Measurements from ENCODE around the gene UBR4.

The UBR4 gene

DNA sequence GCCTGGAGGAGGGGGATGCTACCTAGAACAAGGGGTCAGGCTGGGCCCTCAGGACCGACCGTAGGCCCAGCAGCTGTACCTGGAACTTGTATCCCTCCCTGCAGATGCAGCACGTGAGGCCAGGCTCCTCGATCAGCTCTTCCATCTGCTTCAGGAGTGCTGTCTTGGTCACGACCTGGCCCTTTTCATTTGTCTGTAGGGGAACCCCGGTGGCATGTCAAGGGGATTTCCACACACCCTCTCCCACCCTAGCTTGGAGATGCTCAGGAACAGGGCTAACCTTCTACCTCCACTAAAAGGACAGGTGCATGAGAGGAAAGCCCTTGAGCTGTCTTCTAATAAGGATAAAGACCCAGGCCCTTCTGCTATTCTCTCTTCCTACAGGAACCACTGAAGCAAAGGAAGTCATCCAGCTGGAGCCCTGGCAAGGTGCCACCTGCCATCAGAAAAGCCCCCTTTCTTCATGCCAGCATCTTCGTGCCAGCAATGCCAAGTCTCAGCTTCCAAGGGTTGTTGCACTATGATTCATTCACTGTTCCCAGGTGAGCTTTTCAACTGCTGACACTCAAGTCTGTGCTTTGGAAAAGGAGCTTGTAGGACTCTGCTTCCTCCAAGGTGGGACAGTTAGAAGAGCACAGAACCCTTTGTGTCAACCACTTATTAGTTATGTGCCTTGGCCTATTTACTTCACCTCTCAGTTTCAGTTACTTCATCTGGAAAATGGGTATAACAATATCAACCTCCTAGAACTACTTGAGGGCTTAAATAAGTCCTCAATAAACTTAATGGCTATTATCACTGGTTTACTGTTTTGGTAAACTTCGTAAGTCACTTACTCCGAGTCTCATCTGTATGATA is 122.1 kb downstream of the UBR4 start:
- DNase-seq, result no peak

DNA sequence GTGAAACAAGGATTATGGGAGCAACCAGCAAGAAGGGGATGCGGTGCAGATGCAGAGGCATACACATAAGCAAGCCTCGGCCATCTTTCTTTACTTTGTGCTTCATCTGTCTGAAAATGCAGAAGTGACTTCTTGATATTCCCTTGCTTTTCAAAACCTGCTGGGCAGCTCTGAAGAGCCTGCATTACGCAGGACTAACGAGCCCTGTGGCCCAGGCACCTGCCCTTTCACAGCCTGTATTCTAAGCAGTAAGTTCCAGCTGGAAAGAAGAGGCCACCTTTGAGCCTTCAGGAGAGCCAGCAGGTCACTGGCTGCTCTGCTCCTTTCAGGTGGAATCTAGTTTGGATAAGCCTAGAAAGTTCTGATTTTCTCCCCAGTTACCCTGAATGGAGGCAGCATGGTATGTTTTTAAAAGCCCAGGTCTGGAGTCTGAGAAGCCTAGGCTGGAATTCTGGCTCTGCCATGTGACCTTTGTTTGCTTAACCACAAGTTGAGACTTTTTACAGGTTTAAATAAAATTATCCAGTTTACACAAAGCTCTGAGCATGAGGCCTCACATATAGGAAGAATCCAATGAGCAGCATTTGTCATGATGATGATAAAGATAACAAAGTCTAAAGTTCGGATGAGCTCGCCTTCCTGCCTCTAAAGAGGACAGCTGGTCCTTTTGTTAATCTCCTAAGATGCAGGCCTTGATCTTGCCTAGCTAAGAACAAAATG is 122.9 kb downstream of the UBR4 start:
- DNase-seq, result no peak

DNA sequence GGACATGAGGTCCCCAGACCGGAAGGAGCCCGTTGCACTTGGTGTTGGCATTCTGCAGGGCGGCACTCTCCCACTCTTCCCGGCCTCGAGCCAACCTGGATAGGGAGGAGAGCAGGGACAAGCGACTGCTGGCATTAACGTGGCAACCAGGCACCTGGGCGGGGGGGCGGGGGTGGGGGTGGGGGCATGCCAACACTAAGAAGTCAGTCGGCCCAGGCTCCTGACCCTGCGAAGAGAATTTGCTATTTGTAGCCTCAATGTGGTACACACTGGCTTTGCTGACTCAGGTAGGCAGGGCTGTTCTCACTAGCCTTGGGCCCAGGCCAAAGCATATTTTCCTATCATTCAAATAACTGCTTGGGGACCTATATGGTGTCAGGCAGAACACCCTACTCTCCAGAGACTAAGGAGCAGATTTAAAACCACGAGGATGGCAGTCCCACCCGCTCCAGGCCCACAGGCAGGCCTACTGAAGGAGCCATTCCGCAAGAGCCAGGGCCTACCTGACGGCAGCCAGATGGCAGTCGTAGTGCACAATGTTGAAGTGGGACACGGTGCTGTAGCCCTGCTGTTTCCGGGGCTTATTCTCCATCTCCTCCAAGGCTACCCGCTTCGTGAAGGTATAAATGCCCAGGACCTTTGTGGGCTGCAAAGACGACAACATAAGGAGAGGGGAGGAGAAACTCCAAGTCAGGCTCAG is 123.7 kb downstream of the UBR4 start:
- DNase-seq, result no peak

DNA sequence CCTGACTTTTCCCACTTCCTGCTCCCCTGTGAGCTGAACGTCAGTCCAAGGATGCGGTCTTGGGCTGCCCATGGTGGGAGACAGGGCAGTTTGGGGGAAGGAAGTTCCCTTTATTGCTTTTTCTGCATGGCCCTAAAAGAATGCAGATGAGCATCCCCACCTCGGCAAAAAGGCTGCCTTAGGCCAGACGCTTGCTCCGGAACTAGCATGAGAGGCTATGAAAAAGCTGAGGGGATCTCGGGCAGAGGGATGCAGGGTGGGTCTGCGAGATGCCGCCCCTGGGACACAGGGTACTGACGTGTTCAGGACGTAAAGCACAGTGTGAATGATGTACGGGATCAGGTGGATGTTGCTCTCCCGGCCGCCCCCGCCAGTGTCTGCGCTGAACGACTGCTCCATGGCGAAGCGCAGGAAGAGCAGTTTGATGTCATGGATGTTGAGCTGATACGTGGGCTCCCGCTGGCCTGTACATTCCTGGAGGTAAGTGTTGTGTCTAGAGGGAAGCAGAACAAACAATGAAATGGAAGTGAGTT is 125.8 kb downstream of the UBR4 start:
- DNase-seq, result no peak

DNA sequence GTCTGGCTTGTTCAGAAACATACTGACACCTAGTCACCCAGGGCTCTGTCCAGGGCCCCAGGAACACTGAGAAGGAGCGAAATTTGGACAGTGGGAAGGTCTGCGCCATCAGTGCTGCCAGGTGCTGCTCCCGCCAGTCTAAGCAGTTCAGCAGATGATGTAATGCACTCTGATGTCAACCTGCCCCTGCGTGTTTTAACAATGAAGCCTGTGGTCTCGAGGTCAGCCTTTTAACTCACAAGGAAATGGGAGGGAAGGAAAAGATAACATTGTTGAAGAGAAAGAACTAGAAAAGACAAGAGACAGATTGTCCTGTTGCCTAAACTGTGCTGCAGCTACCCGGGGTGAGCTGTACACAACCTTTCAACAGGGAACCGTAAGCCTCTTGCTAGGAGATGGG is 127.0 kb downstream of the UBR4 start:
- no peak for DNase-seq

DNA sequence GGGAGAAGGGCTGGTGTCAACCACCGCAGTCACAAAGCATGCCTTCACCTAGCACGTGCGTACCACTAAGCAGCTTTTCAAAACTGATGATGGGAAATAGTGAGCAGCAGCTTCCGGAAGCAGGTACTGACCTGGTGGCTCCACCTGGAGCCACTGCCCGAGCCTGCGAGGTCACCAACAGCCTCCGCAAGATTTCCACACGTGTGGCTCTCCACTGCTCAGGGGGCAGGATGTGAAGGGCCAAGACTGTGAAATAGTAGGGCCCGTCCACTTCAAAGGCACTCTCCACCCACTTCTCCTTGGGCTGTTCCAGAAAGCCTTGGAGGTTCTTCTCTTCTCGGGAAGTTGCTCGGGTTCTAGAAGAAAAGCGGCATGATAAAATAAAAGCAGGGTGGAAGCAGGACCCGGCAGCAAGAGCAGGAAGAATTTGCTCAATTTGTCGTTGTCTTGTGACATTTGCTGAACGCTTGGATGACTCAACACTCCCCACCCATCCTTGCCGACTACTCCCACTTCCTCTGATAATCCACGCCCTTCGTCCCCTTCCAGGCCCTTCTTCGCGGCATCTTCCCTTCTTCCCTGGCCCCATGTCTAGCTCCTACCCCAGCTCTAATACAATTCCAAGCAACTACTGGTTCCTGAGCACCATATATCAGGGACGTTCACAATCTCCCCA is 128.7 kb downstream of the UBR4 start:
- DNase-seq, result no peak

DNA sequence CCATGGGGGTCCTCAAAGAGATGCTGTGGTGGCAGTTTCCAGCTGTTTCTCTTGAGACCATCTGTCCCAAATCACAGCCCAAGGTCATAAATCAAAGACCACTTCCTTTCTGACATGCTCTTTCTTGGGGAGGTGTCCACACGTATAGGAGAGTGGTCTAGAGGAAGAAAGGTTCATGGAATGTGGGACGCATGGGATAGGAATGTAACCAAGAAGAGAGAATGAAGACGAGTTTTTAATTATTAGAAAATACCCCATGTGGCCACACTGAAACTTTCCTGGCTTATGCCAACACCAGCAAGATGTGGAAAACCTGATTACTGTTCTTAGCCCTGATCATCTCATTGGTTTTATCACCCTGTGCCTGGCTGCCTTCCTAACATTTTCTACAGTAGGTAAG is 129.3 kb downstream of the UBR4 start:
- no peak for DNase-seq

DNA sequence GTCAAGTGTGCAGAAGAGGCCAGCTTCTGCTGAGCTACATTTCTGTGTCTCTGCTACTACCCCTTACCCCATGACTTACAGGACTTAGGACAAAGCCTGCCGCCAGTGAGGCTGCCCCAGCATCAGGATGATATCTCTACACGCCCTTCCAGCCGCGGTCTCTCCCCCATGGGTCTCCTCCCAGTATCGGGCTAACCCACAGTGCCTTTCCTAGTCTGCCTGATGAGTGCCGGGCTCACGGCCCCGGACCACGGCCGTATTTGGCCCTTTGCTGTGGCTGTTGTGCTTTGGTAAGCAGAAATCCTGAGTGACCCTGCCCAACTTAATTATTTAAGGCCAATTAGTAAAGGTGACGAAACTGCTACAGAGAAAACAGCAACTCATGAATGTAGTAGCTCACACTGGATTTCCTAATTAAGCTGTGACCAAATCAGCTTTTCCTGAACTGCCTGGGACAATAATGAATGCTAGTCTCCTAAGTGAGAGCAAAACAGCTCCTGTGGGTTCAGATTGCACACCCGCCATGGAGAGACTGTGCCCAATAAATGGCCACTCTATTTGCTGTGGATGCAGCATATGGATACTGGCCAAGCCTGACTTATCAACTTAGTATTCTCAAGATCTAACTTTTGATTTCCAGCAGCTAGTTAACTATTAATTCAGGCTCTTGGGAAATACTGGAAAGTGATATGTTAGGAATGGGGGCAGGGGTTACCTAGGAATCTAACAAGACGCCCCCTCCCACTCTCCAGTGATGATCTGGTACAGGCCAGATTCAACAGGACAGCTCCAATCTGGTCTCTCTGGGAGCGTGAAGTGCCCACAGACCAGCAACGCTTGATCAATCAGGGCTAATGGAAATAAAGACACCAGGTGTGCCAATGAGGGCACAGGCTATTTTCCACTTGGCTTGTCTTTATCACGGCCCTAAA is 130.3 kb downstream of the UBR4 start:
- no peak for DNase-seq

DNA sequence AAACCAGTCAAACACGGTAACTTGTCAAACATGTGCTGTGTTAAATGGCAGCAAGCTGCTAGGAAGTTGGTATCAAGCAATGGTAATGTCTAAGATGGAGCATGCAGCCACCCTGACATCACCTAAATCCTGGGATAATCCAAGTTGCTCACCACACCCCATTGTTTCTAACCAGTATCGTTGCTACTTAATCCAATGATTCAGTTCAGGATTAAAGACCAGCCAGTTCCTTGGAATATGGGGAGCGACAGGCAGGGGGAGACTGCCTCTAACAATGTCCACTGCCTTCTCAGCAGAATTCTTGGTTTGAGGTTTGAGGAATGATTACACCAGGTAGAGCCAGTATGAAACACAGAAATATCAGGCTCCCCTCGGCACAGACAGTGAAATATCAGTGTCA is 131.5 kb downstream of the UBR4 start:
- no peak for DNase-seq

DNA sequence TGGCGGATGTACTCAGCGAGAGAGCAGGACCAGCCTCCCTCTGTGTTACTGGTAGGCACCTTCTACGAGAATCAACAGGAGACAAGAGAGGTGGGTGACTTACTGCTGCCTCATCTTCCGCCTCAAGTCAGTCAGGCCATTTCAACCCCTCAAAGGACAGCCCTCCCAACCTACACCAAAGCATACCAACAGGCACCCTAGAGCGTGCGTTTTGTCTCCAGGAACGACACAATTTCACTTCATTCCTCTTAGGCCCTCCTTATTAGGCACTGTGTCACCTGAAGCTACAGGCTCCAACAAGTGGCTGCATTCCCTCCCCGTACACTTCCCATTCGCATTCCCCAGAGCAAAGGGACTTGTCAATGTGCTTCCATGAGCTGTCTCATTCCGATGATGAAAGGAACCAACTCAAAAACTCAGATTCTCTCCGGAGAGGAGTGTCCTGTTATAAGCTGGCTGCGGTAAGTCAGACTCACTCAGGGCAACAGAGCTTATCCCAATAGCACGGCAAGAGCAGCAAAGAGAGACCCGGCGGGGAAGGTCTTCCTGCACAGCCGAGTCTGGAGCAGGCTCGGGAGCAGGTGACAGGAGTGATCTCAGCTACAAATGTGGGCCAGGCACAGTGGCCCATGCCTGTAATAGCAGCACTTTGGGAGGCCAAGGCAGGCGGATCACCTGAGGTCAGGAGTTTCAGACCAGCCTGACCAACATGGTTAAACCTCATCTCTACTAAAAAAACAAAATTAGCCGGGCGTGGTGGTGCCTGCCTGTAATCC is 133.0 kb downstream of the UBR4 start:
- DNase-seq, result no peak

DNA sequence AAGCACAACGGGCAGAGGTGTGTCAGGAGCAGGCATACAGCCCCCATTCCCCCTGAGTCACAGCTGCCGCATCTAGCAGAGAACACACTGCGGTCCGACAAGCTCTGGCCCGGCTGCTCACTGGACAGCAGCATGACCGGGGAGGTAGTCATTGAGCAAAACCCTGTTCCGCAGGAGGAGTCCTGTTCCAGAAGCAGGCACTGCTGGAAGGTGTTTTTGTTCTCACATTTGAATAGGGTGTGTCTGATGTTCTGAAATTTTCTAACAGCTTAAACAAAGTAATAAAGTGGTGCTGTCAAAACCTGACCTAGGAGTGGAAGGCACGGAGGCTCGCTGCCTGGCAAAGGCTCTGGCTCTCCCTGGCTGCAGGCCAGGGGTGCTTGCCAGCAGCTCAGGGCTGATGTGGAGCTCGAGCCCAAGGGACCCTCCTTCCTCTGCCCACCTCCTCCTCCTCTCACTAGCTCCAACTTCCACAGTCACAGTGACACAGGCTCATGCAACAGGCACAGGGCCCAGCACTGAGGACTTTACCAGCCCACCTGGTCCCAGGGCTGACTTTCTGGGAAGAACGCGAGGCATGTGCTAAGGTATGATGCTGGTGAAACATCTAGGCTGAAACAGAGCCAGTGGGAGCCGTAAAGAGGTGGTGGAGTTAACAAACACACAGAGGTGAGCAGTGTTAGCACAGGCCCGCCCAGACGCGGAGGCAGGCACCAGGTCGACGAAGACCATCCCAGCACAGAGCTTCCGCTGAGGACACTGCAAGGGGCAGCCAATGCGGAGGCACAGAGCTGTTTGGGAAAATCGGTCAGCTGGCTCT is 135.0 kb downstream of the UBR4 start:
- no peak for DNase-seq

DNA sequence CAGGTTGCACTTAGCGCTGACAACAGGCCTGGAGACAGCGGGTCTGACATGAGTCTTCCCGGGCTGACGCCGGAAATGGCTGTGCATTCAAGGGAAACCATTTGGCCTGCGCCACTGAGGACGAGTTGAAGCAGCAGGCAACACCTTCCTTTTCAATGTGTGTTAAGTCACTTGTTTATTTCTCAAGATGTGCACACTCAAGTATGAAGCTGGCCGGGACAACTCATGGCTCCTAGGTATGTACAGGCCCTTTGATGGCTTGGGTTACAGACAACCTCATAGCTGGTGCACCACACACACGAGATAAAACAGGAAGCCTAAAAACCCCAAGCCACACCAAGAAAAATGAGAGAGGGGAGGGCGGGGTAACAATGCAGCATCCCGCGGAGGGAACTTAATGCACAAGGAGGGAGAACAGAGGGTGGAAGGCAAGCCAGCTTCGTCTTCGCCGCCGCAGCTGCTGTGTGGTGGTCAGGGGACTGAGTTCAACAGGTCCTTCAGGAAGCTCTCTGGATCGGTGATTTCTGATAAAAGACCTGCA is 135.6 kb downstream of the UBR4 start:
- no peak for DNase-seq

DNA sequence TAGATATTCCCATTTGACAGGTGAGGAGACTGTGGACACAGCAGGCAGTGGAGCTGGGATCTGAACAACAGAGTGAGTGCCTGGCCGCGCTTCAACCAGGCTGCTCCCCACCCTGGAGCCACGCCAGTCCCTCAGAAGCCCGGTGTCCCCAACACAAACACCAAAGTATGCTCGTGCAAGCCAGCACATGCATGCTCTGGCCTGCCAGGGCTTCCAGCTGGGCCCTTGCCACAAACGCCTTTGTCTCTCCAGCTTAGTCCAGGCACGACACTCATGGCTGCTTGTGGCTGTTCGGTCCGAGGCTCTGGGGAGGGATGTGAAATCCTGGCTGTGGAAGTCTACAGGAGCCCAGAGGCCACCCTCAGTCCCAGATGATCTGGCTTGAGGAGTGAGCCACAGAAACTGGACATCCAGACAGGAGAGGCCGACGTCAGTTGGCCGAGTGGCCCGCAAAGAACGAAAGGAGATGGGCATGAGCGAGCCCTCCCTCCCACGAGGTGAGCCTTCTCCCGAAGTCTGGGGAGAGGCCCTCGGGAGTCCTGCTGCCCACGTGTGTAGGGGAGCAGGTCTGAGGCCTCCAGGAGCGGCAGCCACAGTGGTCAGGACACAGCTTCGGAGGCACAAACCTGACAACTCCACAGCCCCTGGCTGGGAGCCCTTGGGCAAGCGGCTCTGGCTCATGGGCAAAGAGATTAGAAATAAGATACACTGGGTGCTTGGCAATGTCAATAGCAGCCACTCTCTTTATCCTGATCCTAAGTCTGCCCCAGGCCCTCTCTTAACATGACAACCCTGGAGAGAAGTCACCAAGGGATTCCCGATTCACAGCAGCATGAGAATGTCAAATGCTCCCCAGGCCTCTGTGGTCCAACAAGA is 136.5 kb downstream of the UBR4 start:
- no peak for DNase-seq

DNA sequence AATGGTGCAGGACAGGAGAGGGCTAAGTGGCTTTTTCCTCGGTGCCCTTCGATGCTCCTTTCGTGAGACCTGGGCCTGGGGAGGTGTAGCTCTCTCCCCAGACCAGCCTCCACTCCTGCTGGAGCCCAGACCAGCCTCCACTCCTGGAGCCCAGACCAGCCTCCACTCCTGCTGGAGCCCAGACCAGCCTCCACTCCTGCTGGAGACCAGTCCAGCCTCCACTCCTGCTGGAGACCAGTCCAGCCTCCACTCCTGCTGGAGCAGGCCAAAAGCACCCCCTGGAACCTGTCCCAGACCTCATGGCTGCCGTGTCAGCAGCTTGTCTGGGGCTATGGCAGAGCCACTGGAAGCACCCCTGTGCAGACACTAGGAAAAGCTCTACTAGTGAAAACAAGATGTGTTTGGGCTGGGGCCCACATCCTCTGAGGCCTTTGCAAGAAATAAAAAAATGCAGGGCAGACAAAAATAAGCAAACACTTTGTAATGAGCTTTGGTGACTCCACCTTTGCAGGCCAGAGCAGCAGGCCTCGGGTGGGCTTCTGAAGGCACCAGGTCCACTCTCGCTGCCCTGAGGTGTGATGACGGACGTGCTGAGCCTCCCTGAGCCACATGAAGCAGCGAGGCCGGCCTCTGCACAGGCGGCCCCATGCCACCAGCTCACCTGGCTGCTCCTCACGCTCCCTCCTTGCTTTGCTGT is 137.6 kb downstream of the UBR4 start:
- DNase-seq, result no peak

DNA sequence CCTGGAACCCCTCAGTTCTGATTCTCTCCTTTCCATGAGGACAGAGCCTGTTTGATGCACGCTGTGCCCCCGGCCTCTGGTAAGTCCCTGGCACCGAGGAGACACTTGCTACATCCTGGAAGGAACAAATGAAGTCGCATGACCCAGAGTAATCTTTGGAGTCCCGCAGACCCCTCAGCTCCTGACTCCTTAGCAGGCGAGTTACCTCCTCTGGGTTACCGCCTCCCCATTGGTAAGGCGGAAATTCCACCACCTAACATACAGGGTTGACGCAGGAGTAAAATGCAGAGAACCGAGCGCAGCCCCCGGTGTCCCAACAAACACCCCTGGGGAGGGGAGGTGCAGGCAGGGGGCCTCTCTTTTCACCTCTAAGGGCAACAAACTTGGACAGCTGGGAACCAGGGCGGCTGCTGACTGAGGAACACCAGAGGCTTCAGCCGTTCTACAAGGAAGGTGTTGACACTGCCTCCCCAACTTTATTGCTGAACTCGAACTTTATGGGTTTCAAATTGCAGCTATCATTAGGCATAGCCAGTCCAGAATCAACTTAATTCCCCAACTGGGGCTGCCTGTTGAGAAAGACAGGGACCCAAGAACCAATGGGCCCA is 138.3 kb downstream of the UBR4 start:
- DNase-seq, result no peak

DNA sequence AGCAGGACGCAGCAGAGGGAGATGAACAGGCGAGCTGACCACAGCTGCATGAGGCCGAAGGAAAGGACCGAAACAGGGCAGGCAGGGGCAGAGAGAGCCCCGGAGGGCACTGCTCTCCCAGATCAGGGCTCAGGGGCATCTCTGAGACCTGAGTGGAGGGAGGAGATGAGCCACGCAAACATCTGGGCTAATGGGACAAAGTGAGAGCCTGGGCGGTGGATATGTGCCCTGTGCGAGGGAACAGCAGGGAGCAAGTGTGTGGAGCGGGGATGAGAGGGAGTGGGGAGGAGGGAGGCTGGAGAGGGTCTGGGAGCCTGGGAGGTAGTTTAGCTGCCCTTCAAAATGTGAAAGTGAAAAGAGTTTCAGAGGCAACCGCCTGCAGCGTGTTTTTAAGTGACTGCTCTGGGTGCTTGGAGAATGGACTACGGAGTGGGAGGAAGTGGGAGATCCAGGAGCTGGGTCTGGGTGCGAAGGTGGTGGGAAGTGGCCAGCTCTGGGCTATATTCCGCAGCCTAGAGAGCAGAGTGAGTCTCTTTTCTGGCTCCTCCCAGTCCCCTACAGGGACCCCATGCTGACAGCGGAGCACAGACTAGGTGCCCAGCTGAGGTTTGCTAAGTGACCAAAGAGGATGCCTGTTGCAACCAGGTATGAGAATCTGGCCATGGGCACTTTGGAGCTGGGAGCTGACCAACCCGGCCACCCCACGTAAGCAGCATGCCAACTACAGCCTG is 139.0 kb downstream of the UBR4 start:
- DNase-seq, result no peak

DNA sequence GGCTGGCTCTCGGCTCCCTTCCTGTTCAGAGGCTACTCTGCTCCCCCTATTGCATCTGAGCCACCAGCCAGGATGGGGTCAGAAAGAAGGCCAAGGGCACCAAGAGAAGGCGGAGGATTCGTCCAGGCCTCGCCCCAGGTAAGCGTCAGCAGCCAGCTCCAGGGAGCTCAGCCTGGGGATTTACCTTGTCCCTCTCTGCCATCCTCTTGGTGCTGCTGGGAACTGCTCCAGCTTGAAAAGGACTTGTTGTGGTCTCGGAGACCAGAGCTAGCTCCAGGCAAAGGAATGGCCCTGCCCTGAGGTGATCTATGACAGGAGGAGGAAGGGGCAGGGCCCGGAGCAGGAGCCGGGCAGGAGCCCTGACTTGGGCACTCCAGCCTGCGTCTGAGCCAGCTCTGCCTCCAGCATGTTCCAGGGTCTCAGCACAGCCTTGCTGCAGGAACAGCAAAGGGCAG is 139.8 kb downstream of the UBR4 start:
- DNase-seq, result no peak
